ENCODE results near the gene SCAMP5. TPM values are rescaled to one million over a fixed set of nuclear protein-coding genes. Genes with fewer than 3 reads are reported as not detected.

SCAMP5 gene
- total and polyA plus RNA-seq, 2 of the 13 experiments (the other 11 are each of a cell fraction or from before 2014, with no cell fraction given) = 34.3 to 49.0 TPM

DNA sequence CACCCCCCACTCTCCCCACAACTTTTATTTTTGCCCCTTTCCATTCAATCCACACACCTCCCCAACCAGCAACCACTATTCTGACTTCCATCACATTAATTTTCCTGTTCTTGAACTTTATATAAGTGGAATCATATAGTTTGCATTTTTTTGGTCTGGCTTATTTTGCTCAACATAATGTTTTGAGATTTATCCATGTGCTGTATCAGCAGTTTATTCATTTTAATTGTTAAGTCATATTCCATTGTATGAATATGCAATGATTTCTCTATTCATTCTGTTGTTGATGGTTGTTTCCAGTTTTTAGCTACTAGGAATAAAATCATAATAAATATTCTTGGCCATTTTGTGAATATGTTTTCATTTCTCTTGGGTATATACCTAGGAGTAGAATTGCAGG, 5.8 kb upstream of the SCAMP5 start:
- no peak for ATAC-seq
- CTCF ChIA-PET (ENCODE audit: low intra/inter-chr PET ratio, low total read pairs) = no interaction called here
- H3K4me1 ChIP-seq (ENCODE audit: insufficient read depth, low read length) = 0 out of 2 replicates have a peak, but pooled peaks cover under 1% of the 10 kb centered on the region
- POLR2A ChIA-PET = no interaction called here
- no peak overlapping the region for H3K9ac ChIP-seq (ENCODE audit: insufficient read depth, low read depth, low read length)
- no peaks in the 10 kb centered on the region for H3K36me3 ChIP-seq (replicated peaks in 1 of 2; ENCODE audit: control insufficient read depth in 1 of 2, insufficient read depth in 2 of 2, low read length in 2 of 2)
- no peak overlapping the region for H2AFZ ChIP-seq (ENCODE audit: low read length)
- TF ChIP-seq ASH2L (IDR thresholded peaks at IDR 0.05; ENCODE audit: insufficient read length, low read depth, low read length) (no peak), MAFF (IDR thresholded peaks at IDR 0.05; ENCODE audit: low read depth, low read length) (peak; percentile 75), MAFK (conservative IDR thresholded peaks at IDR 0.05 in 1 of 2, IDR thresholded peaks at IDR 0.05 in 1 of 2; ENCODE audit: low read length in 2 of 2) (peak; percentile 59 to 83)
- H3K79me2 ChIP-seq (ENCODE audit: insufficient read depth, low read length) = no peaks in the 10 kb centered on the region
- DNase-seq (ENCODE audit: low spot score) = no peak
- H3K27me3 ChIP-seq (ENCODE audit: control insufficient read depth in 1 of 2, insufficient read depth in 2 of 2, low read length in 2 of 2) = peaks cover 0 to 17% of the 10 kb centered on the region in 2 experiments; a peak in 4 of 5 replicates
- intact Hi-C loops (cut with micrococcal nuclease; ENCODE audit: unreplicated experiment) (loop anchor here (2.0 kb wide), 1 partner anchor 39 kb away; no protein-coding TSS in a partner anchor), in situ Hi-C loops (cut with HindIII; ENCODE audit: extremely low pct_ligation_motif_present, low pct_unique_long_range_greater_than_20kb) (no loop called here)
- H4K20me1 ChIP-seq (ENCODE audit: insufficient read depth, low read length) = no peaks in the 10 kb centered on the region
- no TSS peak for BruUV-seq (replicated peaks)
- H3K4me2 ChIP-seq (ENCODE audit: low read depth, low read length) = no peak overlapping the region
- no peak for FAIRE-seq
- no peak overlapping the region for H3K4me3 ChIP-seq (replicated peaks in 1 of 3; ENCODE audit: insufficient read depth in 1 of 3, low read depth in 2 of 3, low read length in 3 of 3)
- H3K27ac ChIP-seq (ENCODE audit: extremely low read length, insufficient read depth, low read length) = no peak overlapping the region
- no peaks in the 10 kb centered on the region for H3K9me3 ChIP-seq (ENCODE audit: low read length)

DNA sequence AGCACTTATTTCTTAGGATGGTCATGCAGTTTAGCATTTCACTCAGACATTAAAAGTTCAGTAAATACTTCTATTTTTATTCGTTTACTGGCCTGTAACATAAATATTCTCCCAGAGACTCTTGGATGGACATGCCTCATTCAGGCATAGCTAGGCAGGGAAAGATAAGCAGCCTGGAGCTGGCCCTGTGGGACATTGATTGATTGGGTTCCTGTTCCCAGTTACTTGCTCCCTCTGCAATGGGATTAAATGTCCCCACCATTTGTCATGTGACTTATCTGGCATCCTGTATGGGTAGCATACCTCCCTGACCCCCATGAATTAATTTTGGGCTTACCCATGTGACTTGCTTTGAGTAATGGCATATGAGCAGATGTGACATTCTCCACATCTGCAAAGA, 2.7 kb upstream of the SCAMP5 start:
- Histone ChIP-seq H3K9me3 (ENCODE audit: low read length) (no peaks in the 10 kb centered on the region), H3K4me3 (replicated peaks in 1 of 3; ENCODE audit: insufficient read depth in 1 of 3, low read depth in 2 of 3, low read length in 3 of 3) (no peak overlapping the region), H3K27ac (ENCODE audit: extremely low read length, insufficient read depth, low read length) (no peak overlapping the region), H4K20me1 (ENCODE audit: insufficient read depth, low read length) (no peaks in the 10 kb centered on the region; the same call in 1 of the 2 replicates), H3K4me2 (ENCODE audit: low read depth, low read length) (no peak overlapping the region), H3K36me3 (replicated peaks in 1 of 2; ENCODE audit: control insufficient read depth in 1 of 2, insufficient read depth in 2 of 2, low read length in 2 of 2) (no peaks in the 10 kb centered on the region), H3K27me3 (ENCODE audit: control insufficient read depth in 1 of 2, insufficient read depth in 2 of 2, low read length in 2 of 2) (0 out of 5 replicates have a peak, but pooled peaks cover 0 to 3% of the 10 kb centered on the region in 2 experiments), H2AFZ (ENCODE audit: low read length) (no peak overlapping the region), H3K9ac (ENCODE audit: insufficient read depth, low read depth, low read length) (no peak overlapping the region), H3K4me1 (ENCODE audit: insufficient read depth, low read length) (peaks cover 21% of the 10 kb centered on the region), H3K79me2 (ENCODE audit: insufficient read depth, low read length) (peaks cover 14% of the 10 kb centered on the region)
- FAIRE-seq (no peak), ATAC-seq (no peak), DNase-seq (ENCODE audit: low spot score) (no peak)
- 8% methylated on average over 1 of the region's 1 CpG for whole genome bisulfite sequencing (ENCODE audit: low lambda C conversion rate)
- POLR2A ChIA-PET = no interaction called here
- in situ Hi-C loops (cut with HindIII; ENCODE audit: extremely low pct_ligation_motif_present, low pct_unique_long_range_greater_than_20kb) = no loop called here
- CTCF ChIA-PET (ENCODE audit: low intra/inter-chr PET ratio, low total read pairs) = no interaction called here
- BruUV-seq (replicated peaks) = no TSS peak
- intact Hi-C loops (cut with micrococcal nuclease; ENCODE audit: unreplicated experiment) = no loop called here
- TF ChIP-seq ZBTB34 (CRISPR knock-in tag; IDR thresholded peaks at IDR 0.05) (no peak), RARA (CRISPR knock-in tag; IDR thresholded peaks at IDR 0.05) (no peak), RXRA (CRISPR knock-in tag; IDR thresholded peaks at IDR 0.05) (no peak), ZNF160 (CRISPR knock-in tag; IDR thresholded peaks at IDR 0.05) (no peak), ZNF296 (CRISPR knock-in tag; conservative IDR thresholded peaks at IDR 0.05) (no peak), ZNF12 (CRISPR knock-in tag; IDR thresholded peaks at IDR 0.05) (no peak), ZNF513 (CRISPR knock-in tag; conservative IDR thresholded peaks at IDR 0.05) (no peak), ZNF124 (CRISPR knock-in tag; IDR thresholded peaks at IDR 0.05) (no peak)
- TF ChIP-seq, protein P1, sequence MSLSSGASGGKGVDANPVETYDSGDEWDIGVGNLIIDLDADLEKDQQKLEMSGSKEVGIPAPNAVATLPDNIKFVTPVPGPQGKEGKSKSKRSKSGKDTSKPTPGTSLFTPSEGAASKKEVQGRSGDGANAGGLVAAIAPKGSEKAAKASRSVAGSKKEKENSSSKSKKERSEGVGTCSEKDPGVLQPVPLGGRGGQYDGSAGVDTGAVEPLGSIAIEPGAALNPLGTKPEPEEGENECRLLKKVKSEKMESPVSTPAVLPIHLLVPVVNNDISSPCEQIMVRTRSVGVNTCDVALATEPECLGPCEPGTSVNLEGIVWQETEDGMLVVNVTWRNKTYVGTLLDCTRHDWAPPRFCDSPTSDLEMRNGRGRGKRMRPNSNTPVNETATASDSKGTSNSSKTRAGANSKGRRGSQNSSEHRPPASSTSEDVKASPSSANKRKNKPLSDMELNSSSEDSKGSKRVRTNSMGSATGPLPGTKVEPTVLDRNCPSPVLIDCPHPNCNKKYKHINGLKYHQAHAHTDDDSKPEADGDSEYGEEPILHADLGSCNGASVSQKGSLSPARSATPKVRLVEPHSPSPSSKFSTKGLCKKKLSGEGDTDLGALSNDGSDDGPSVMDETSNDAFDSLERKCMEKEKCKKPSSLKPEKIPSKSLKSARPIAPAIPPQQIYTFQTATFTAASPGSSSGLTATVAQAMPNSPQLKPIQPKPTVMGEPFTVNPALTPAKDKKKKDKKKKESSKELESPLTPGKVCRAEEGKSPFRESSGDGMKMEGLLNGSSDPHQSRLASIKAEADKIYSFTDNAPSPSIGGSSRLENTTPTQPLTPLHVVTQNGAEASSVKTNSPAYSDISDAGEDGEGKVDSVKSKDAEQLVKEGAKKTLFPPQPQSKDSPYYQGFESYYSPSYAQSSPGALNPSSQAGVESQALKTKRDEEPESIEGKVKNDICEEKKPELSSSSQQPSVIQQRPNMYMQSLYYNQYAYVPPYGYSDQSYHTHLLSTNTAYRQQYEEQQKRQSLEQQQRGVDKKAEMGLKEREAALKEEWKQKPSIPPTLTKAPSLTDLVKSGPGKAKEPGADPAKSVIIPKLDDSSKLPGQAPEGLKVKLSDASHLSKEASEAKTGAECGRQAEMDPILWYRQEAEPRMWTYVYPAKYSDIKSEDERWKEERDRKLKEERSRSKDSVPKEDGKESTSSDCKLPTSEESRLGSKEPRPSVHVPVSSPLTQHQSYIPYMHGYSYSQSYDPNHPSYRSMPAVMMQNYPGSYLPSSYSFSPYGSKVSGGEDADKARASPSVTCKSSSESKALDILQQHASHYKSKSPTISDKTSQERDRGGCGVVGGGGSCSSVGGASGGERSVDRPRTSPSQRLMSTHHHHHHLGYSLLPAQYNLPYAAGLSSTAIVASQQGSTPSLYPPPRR (CRISPR knock-in tag; IDR thresholded peaks at IDR 0.05; ENCODE audit: borderline replicate concordance) = no peak

Data from HepG2 (cell line).